CD4-positive, alpha-beta T cell treated with Interleukin-1 beta for 1 hour (primary cell): Measurements from ENCODE around the gene RPL35A.
A peak's percentile ranks its signal among the peaks of the same experiment; 100 is the strongest.
"Not testable (repeated sequence)": the region's sequence is repeated elsewhere in the genome, so short reads cannot be mapped to it uniquely, and the experiment has no call there.

Experiments used
- DNase-seq, 2 donors: peaks; one replicate each; pipeline ENCODE4 v3.0.0-alpha.2; 2020 to 2022

Gene RPL35A

DNA sequence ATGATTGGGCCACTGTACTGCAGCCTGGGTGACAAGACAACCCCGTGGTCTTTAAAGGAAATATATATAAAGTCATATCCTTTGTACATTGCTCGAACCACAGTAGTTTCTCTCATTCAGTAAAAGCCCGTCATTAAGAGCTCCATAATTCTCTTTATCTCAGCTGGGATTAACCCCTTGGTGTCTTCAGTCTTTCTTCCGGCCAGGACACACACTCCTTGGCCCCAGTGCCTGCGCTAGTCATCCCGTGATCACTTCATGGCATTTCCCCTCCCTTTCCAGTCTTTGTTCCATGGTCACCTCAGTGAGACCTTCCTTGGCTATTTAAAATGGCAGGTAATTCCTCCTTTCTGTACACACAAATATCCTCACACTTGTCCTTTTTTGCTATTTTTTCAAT lies 3.3 kb downstream of the RPL35A start:
- no peak for DNase-seq

DNA sequence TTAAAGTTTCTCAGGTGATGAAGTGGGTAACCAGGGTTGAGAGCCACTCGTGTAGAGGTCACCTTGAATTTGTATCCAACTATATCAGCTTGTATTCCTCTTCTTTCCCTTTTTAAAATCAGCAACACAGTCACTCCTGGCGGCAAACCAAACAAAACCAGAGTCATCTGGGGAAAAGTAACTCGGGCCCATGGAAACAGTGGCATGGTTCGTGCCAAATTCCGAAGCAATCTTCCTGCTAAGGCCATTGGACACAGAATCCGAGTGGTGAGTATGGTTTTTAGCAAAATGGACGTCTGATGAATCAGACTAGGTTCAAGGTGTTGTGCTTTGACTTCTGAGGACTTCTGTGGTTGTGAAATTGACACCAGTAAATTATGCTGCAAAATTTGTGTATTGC lies 3.9 kb downstream of the RPL35A start:
- no peak for DNase-seq

GRCh38 chr3:197955892-197956477 lies 6.0 kb downstream of the RPL35A start:
- DNase-seq: no peak

DNA sequence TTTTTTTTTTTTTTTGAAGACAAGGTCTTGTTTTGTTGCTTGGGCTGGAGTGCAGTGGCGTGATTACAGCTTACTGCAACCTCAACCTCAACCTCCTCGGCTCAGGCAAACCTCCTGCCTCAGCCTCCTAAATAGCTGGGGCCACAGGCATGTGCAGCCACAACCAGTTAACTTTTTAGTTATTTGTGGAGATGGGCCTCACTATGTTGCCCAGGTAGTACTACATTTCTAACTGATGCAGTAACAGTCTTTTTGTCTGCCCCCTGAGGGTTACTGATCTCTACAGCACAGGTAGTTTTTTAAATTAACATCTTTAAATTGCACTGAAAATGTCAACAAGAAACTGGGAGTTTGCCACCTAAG lies 6.6 kb downstream of the RPL35A start:
- DNase-seq: no peak

DNA sequence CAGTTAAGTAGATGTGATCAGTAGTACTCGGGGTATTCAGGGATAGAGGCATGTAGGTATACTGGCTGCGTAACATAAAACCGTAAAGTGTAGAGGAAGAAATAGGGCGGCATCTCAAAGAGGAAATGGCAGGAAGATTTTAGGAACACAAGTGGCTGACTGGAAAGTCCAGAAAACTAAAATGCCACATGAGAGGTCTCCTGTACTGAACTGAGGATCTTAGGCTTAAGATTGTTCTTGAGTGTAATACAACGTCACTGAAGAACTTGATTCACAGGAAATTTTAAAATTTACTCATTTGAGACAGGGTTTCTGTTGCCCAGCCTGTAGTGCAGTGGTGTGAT lies 7.8 kb downstream of the RPL35A start:
- no peak for DNase-seq

GRCh38 chr3:197958346-197958745 lies 8.4 kb downstream of the RPL35A start:
- no peak for DNase-seq

DNA sequence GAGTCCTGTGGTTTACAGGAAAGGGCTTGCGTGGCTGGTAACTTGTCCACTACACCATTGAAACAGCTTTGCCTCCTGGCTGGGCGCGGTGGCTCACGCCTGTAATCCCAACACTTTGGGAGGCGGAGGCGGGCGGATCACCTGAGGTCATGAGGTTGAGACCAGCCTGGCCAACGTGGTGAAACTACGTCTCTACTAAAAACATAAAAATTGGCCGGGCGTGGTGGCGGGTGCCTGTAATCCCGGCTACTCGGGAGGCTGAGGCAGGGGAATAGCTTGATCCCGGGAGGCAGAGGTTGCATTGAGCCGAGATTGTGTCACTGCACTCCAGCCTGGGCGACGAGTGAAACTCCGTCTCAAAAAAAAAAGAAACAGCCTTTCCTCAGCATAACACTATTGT lies 8.9 kb downstream of the RPL35A start:
- not testable (repeated sequence) for DNase-seq

DNA sequence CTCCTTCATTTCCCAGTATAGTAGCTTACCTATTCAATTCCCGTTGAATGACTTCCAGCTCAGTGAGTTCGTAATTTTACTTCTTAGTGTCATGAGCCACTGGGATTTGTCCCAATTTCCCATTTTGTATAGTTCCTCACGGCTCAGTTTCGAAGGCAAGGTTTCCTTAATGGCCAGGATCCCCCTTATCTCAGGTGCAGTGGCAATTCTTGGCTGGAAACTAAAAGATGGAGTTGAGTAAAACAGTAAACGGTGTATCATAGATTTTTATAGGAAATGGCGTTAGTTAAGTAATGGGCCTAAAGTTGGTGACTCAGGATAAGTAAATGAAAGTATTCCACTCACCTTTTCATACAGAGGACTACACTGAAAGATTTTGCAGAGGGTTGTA lies 9.5 kb downstream of the RPL35A start:
- DNase-seq: no peak

- DNase-seq: peak; percentile 95 to 96
These were observed 10.1 kb downstream of the RPL35A start, which contains the start of gene LMLN for GRCh38 chr3:197959891-197960693. LMLN (plus strand) TSS chr3:197960217; CDS start chr3:197960246, 29 bp downstream.

- no peak for DNase-seq
These were observed 10.9 kb downstream of the RPL35A start for GRCh38 chr3:197960694-197961581.

DNA sequence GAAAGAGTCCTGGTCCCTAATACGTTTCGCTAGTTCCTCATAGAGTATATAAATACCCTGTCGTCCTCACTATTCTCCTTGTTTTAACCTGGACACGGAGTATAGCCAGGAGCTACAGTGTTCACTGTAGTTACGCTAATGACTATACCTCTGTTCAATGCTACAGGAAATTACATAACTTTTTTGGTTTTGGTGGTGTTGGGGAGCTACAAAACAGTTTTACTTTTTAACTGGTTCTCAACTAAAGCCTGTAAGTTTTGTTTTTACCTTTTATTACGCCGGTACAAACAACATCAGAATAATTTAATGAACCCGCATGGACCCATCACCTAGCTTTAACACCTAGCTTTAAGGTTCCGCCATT lies 11.6 kb downstream of the RPL35A start:
- DNase-seq: no peak

DNA sequence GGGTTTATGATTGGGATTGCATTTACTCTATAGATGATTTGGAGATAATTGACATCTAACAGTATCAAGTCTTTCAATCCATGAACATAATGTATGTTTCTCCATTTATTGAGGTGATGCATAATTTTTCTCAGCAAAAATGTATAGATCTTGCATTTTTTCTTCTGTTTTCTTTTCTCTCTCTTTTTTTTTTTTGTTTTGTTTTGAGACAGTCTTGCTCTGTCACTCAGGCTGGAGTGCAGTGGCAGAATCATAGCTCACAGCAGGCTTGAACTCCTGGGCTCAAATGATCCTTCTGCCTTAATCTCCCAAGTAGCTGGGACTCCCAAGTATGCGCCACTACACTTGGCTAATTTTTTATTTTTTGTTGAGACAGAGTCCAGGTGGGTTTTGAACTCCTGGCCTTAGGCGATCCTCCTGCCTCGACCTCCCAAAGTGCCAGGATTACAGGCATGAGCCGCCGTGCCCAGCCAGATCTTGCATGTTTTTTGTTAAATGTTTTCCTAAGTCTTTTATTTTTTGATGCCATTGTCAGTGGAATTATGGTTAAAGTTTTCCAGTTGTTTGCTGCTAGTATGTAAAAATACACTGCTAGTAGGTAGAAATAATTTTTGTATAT lies 13.1 kb downstream of the RPL35A start:
- DNase-seq: no peak

GRCh38 chr3:197967337-197967989 lies 17.5 kb downstream of the RPL35A start:
- not testable (repeated sequence) for DNase-seq

DNA sequence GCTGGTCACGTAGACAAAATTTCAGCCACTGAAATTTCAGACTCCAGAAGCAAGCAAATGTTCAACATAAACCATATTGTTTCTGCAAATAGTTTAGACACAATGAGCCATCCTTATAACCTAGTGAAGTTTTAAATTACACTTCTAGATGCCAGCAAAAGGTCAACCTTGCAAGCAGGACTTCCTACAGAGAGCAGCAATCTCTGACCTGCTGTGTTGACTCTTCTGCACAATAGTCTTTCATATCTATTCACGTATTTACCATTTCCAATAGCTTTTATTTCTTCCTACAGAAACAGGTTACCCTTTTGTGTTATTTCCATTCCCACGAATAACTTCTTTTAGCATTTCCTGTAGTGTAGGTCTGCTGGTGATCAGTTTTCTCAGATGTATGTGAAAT lies 20.6 kb downstream of the RPL35A start:
- no peak for DNase-seq

DNA sequence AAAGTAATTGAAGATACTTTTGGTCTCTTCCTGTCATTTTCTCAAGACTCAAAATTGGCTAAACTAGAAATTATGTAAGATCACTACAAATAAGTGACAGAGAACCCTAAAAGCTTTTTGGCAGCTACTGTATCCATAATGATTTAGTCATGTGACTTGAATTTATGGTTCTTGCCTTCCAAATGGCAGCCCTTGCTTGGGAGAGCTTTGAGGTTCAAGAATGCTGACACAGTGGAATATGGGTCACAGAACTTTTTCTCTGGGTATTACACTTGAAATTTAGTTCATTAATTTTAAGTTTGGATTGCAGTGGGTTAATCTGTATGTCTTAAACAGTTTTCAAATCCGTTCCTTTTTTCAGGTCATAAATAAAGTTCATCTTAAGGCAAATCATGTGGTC lies 24.0 kb downstream of the RPL35A start:
- DNase-seq: no peak

- DNase-seq: no peak
These were observed 25.3 kb downstream of the RPL35A start for GRCh38 chr3:197975311-197975710.

- DNase-seq: no peak
These were observed 33.1 kb downstream of the RPL35A start for GRCh38 chr3:197983076-197983475.

GRCh38 chr3:197989651-197990050 lies 39.7 kb downstream of the RPL35A start:
- no peak for DNase-seq

DNA sequence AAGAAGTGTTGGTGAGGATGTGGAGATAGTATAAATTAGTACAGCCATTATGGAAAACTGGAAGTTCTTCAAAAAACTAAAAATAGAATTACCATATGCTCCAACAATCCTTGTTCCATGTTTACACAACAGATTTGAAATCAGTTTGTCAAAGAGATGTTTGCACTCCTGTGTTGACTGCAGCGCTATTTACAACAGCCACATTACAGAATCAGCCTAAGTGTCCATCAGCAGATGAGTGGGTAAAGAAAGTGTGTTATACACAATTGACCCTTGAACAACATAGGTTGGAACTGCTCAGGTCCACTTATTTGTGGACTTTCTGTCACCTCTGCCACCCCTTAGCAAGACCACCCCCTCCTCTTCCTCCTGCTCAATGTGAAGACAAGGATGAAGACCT lies 44.7 kb downstream of the RPL35A start:
- DNase-seq: no peak

DNA sequence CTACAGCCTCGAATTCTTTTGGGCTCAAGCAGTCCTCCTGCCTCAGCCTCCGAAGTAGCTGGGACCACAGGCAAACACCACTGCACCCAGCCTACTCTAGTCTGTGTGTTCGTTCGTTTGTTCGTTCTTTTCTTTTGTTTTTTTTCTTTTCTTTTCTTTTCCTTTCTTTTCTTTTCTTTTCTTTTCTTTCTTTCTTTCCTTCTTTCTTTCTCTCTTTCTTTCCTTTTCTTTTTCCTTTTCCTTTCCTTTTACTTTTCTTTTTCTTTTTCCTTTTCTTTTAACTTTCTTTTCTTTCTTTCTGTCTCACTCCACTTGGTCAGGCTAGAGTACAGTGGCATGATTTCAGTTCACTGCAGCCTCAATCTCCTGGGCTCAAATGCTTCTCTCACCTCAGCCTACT lies 46.9 kb downstream of the RPL35A start:
- DNase-seq: no peak

DNA sequence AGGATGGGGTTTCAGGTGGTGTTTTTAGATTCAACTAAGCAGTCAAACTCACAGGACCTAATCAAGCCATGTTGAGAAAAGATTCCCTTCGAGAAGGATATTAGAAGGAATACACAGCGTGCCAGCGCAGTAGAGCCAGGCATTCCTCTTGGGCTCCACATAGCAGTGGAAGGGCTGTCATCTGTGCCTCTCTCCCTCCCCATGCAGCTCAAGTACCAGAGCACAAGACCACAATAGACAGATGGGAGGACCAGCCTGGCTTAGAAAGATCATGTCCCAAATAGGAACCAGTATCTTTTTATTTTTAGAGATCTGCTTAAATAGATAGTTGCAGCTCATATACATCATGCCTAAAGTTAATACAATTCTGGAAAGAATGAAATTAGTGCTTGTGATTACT lies 47.9 kb downstream of the RPL35A start:
- DNase-seq: no peak
